D721Med (cell line): Measurements from ENCODE around the gene MIEF1.
A peak's percentile ranks its signal among the peaks of the same experiment; 100 is the strongest.

Source experiments
- DNase-seq: peaks from one replicate; pipeline ENCODE4 v3.0.0; 2011; ENCODE audit warnings: low spot score; ENCODE audit not compliant: insufficient read length
- FAIRE-seq: peaks from 2 replicates; lab custom pipeline; 2011; peaks lifted over from hg19 to GRCh38; lab: Jason Lieb, UNC
- CTCF ChIP-seq: IDR thresholded peaks from 2 replicates; pipeline ENCODE4 v1.5.1; 2012; ENCODE audit warnings: mild to moderate bottlenecking, control low read depth; ENCODE audit not compliant: insufficient read depth; ENCODE audit errors: missing control alignments

The MIEF1 gene

GRCh38 chr22:39482768-39483167, 19.3 kb upstream of the MIEF1 start:
- FAIRE-seq (no peak), DNase-seq (no peak)
- TF ChIP-seq CTCF, result no peak

- no peak for FAIRE-seq
- TF ChIP-seq CTCF, result no peak
- DNase-seq, result no peak
Measured at GRCh38 chr22:39486951-39487825, 14.9 kb upstream of the MIEF1 start.

- no peak for DNase-seq
- TF ChIP-seq CTCF, result no peak
- FAIRE-seq, result no peak
Measured at GRCh38 chr22:39487826-39488520, 14.1 kb upstream of the MIEF1 start.

- DNase-seq, result no peak
- no peak for TF ChIP-seq CTCF
- no peak for FAIRE-seq
Measured at GRCh38 chr22:39488563-39489083, 13.5 kb upstream of the MIEF1 start.

GRCh38 chr22:39489094-39490068, 12.7 kb upstream of the MIEF1 start:
- no peak for TF ChIP-seq CTCF
- DNase-seq (no peak), FAIRE-seq (no peak)

- TF ChIP-seq CTCF, result no peak
- DNase-seq, result peak; percentile 70
- no peak for FAIRE-seq
Measured at GRCh38 chr22:39490135-39490798, 11.8 kb upstream of the MIEF1 start.
